ENCODE measurements around the gene TMEM114.

- TF ChIP-seq CTCF (conservative IDR thresholded peaks at IDR 0.05) (no peak), EZH2 (IDR thresholded peaks at IDR 0.05; ENCODE audit: low read depth) (no peak)
Measured at GRCh38 chr16:8519643-8520042, 70.7 kb downstream of the TMEM114 start.
